SK-N-MC (cell line): Measurements from ENCODE around the gene NAGPA.
"Not testable (repeated sequence)": the region's sequence is repeated elsewhere in the genome, so short reads cannot be mapped to it uniquely, and the experiment has no call there.

Source experiments
- DNase-seq: peaks from one replicate; pipeline ENCODE4 v3.0.0-alpha.2; 2011; ENCODE audit warnings: low read depth, low spot score
- H3K27ac ChIP-seq: fragments of 200-600 bp; sonication (generic); 2 replicates; pipeline ENCODE4 v1.5.1; 2016; ENCODE audit warnings: mixed run types
- H3K36me3 ChIP-seq: fragments of 200-600 bp; sonication (generic); 2 replicates; pipeline ENCODE4 v1.6.1; 2017; ENCODE audit warnings: antibody characterized with exemption, low read length, mixed read lengths; ENCODE audit not compliant: insufficient read depth
- H3K4me3 ChIP-seq: fragments of 200-600 bp; sonication (generic); 2 replicates; pipeline ENCODE4 v1.5.1; 2016
- H3K9ac ChIP-seq: fragments of 200-600 bp; sonication (generic); 2 replicates; pipeline ENCODE4 v1.8.0; 2017; ENCODE audit warnings: mixed run types, mixed read lengths; ENCODE audit not compliant: insufficient read length
- H3K9me3 ChIP-seq: fragments of 200-600 bp; sonication (generic); 2 replicates; pipeline ENCODE4 v1.6.1; 2017; ENCODE audit warnings: low read depth, mild to moderate bottlenecking, antibody characterized with exemption, low read length, moderate library complexity, mixed read lengths
- EZH2 ChIP-seq: fragments of 200-600 bp; sonication (generic); IDR thresholded peaks from one replicate; pipeline ENCODE4 v1.6.1; 2017; ENCODE audit warnings: antibody characterized with exemption
- FOXP2 ChIP-seq: optimal IDR thresholded peaks from 2 replicates; pipeline ENCODE3; 2011; ENCODE audit warnings: mild to moderate bottlenecking, moderate library complexity; ENCODE audit not compliant: insufficient read depth; ENCODE audit errors: extremely low read length, control extremely low read depth
- POLR2AphosphoS5 ChIP-seq: IDR thresholded peaks from 2 replicates; pipeline ENCODE4 v1.6.1; 2012; ENCODE audit warnings: mild to moderate bottlenecking, low read depth, low read length, borderline replicate concordance

The NAGPA gene, protein sequence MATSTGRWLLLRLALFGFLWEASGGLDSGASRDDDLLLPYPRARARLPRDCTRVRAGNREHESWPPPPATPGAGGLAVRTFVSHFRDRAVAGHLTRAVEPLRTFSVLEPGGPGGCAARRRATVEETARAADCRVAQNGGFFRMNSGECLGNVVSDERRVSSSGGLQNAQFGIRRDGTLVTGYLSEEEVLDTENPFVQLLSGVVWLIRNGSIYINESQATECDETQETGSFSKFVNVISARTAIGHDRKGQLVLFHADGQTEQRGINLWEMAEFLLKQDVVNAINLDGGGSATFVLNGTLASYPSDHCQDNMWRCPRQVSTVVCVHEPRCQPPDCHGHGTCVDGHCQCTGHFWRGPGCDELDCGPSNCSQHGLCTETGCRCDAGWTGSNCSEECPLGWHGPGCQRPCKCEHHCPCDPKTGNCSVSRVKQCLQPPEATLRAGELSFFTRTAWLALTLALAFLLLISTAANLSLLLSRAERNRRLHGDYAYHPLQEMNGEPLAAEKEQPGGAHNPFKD

DNA sequence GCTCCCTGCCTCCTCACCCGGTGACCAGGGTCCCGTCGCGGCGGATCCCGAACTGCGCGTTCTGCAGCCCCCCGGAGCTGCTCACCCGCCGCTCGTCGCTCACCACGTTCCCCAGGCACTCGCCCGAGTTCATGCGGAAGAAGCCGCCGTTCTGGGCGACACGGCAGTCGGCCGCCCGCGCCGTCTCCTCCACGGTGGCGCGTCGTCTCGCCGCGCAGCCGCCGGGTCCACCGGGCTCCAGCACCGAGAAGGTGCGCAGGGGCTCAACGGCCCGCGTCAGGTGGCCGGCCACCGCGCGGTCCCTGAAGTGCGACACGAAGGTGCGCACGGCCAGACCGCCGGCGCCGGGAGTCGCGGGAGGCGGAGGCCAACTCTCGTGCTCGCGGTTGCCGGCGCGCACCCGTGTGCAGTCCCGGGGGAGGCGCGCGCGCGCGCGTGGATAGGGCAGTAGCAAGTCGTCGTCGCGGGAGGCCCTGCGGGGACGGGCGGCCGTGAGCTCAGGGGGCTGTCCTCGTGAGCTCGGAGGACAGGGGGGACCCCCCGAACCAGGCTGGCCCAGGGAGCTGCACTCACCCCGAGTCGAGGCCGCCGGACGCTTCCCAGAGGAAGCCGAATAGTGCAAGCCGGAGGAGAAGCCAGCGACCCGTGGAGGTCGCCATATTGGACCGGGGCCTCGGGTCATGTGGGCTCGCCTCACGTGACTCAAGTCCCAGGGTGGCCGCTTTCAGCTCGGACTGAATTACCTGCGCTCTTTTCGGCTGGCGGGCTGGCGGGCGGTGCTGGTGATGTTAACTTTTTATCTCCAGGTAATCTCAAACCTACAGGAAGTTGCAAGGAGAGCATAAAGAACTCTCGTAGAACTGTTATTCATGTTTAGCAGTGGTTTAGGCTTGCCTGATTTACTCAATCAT is at the start of gene NAGPA:
Gene NAGPA (minus strand): TSS at position 680 of the 911 bp plus-strand sequence. CDS start 21 bp downstream, at position 659.
- Histone ChIP-seq H3K4me3 (peak within 1 kb of the TSS; percentile 76), H3K9me3 (no peaks in the 10 kb centered on the region), H3K27ac (no peak within 1 kb of the TSS), H3K36me3 (no peaks in the 10 kb centered on the region), H3K9ac (peak within 1 kb of the TSS; percentile 50)
- no peak for DNase-seq
- no peak for TF ChIP-seq FOXP2
- no peak for TF ChIP-seq EZH2
- peak; percentile 58; the same call in 1 of the 2 replicates for TF ChIP-seq POLR2AphosphoS5

DNA sequence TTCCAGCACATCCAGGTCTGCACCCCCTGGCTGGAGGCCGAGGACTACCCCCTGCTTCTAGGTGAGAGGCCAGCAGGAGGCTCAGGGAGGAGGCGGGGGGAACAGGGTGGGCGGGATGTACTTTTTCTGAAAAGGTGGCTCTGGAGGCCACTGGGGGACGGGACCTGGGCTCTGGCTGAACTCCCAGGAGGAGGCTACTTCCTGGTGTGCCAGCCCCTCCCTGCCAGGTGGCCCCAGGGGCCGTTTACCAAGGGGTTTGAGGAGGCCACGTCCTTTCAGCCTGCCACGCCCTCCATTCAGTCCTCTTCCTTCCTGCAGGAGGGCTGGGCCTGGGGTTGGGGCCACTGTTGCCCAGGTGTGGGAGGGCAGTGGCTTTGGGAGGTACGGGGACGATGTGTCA is 47.3 kb upstream of the NAGPA start:
- not testable (repeated sequence) for H3K4me3 ChIP-seq, H3K36me3 ChIP-seq, DNase-seq, H3K27ac ChIP-seq, H3K9me3 ChIP-seq, H3K9ac ChIP-seq

DNA sequence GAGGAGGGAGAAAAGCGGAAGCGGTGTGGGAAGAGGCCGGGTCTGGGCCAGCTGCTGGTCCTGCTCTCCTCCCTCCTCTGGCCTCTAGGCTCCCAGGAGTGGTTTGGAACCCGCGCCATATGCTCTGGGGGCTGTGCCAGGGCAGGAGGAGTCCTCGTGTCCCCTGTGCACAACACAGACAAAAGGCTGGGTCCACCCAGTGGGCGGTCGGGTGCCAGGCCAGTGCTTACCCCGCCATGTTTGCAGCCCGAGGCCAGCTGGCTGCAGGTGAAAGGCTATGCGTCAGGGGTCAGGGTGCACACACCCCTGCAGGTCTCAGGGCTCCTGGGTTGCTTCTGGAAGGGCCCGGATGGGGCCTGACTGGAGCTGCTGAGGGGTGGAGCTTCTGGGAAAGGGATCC is 46.7 kb upstream of the NAGPA start:
- H3K4me3 ChIP-seq, H3K9me3 ChIP-seq, H3K36me3 ChIP-seq, DNase-seq, H3K9ac ChIP-seq, H3K27ac ChIP-seq: not testable (repeated sequence)

DNA sequence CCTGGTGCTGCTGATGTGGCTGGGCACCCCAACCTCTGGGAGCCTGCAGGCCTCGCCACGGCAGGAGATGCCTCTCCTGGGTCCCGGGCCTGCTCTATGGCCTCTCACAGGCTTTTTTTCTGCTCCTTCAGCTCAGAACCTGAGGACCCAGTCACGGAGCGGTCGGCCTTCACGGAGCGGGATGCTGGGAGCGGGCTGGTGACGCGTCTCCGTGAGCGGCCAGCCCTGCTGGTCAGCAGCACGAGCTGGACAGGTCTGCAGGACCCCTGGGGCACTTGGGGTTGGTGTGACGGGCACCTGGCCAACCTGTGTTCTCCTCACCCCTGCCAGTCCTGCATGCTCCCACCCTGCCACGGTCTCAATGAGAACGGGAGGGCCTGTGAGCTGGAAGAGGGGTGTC is 44.9 kb upstream of the NAGPA start:
- TF ChIP-seq POLR2AphosphoS5 (no peak), FOXP2 (no peak), EZH2 (no peak)
- DNase-seq, result no peak
- Histone ChIP-seq H3K4me3 (no peak overlapping the region), H3K27ac (no peak overlapping the region), H3K36me3 (peaks cover 5% of the 10 kb centered on the region; the same call in 1 of the 2 replicates), H3K9ac (no peak overlapping the region), H3K9me3 (no peaks in the 10 kb centered on the region)

DNA sequence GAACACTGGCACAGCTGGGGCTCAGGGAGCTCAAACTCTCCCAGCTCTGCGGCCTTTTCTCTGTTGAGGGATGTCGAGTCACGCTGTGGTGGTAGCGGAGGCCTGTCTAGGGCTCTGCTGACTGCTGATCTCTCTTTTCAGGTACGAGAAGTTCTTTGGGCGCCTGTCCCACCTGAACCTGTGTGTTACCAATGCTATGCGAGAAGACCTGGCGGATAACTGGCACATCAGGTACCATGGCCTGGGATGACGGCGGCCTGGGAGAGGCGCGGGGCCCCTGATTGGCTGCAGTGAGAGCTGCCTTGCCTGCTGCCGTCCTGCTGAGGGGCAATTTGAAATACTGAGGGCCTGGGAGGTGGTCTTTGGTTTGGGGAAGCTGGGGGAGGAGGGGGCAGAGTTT is 43.6 kb upstream of the NAGPA start:
- no peak overlapping the region for H3K27ac ChIP-seq
- peaks cover 5% of the 10 kb centered on the region; the same call in 1 of the 2 replicates for H3K36me3 ChIP-seq
- no peak overlapping the region for H3K9ac ChIP-seq
- no peak for DNase-seq
- no peaks in the 10 kb centered on the region for H3K9me3 ChIP-seq
- H3K4me3 ChIP-seq, result no peak overlapping the region
- no peak for TF ChIP-seq FOXP2
- TF ChIP-seq EZH2, result no peak
- TF ChIP-seq POLR2AphosphoS5, result no peak

DNA sequence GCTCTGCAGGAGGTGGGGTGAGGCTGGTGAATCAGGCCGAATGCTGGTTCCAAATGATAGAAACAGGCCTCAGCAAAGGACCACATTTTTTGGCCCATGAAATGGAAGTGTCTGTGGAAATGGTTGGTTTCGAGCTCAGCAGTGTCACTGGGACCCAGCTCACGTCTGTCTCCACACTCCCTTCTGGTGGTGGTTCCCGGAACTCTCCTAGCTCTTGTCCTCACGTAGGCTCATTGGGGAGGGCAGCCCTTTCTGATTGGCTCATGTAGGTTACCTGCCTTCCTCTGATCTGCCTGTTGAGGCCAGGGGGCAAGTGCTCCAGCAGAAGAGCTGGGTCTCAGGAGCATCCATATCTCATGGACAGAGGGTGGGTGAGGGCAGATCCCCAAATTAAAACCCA is 41.9 kb upstream of the NAGPA start:
- Histone ChIP-seq H3K27ac (no peak overlapping the region), H3K36me3 (peaks cover 5% of the 10 kb centered on the region; the same call in 1 of the 2 replicates), H3K4me3 (no peak overlapping the region), H3K9ac (no peak overlapping the region), H3K9me3 (no peaks in the 10 kb centered on the region)
- no peak for TF ChIP-seq FOXP2
- no peak for TF ChIP-seq POLR2AphosphoS5
- TF ChIP-seq EZH2, result no peak
- DNase-seq, result no peak

DNA sequence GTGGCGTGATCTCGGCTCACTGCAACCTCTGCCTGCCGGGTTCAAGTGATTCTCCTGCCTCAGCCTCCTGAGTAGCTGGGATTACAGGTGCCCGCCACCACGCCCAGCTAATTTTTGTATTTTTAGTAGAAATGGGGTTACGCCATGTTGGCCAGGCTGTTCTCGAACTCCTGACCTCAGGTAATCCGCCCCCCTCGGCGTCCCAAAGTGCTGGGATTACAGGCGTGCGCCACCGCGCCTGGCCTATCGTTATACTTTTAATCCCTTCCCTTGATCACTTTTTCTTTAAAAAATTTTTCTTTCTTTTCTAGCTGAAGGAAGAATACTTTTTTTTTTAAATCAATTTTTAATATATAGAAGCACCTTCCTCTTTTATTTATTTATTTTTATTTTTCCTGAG is 40.0 kb upstream of the NAGPA start:
- H3K9ac ChIP-seq, H3K9me3 ChIP-seq, H3K36me3 ChIP-seq, H3K4me3 ChIP-seq, DNase-seq, H3K27ac ChIP-seq: not testable (repeated sequence)

DNA sequence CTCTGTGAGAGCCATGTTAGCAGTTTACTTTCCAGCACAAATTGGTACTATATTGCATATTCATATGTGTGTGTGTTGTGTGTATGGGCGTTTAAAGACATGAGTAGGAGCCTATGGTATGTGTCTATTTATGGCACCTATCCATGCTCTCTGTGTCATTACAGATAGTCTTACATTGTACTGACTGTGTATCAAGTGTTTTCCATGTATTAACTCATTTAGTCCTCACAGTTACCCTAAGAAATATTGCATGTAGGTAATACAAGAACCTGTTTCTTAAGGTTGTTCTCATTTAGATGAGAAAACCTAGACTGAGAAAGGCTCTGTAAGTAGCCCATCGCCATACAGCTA is 39.5 kb upstream of the NAGPA start:
- Histone ChIP-seq H3K9me3 (no peaks in the 10 kb centered on the region), H3K4me3 (no peak overlapping the region), H3K27ac (no peak overlapping the region), H3K36me3 (peaks cover 5% of the 10 kb centered on the region; the same call in 1 of the 2 replicates), H3K9ac (no peak overlapping the region)
- DNase-seq, result no peak
- TF ChIP-seq FOXP2, result no peak
- no peak for TF ChIP-seq POLR2AphosphoS5
- TF ChIP-seq EZH2, result no peak
